ENCODE measurements around the gene CUL5. TPM values are rescaled to one million over a fixed set of nuclear protein-coding genes. Genes with fewer than 3 reads are reported as not detected.

The CUL5 gene
- total and polyA plus RNA-seq, 2 experiments from 2014 or later: 32.5 to 58.1 TPM

DNA sequence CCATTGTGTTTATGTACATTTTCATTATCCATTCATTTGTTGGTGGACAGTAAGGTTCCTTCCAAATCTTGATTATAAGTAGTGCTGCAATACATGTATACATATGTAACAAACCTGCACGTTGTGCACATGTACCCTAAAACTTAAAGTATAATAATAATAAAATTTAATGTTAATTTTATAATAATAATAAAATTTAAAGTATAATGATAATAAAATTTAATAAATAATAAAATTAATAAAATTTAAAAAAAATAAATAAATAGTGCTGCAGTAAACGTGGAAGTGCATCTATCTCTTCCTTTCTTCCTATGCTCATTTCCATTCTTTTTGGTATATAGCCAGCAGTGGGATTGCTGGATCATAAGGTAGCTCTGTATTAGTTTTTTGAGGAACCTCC, 54.7 kb downstream of the CUL5 start:
- Histone ChIP-seq H3K4me1 (ENCODE audit: low read depth) (no peaks in the 10 kb centered on the region), H3K9me3 (ENCODE audit: low read depth) (no peaks in the 10 kb centered on the region), H3K36me3 (peaks cover 36% of the 10 kb centered on the region), H3K27me3 (no peaks in the 10 kb centered on the region), H3K4me3 (no peak overlapping the region), H3K27ac (no peak overlapping the region)
- DNase-seq (ENCODE audit: low read depth in 1 of 2, low spot score in 1 of 2): no peak
- TF ChIP-seq, protein P1, sequence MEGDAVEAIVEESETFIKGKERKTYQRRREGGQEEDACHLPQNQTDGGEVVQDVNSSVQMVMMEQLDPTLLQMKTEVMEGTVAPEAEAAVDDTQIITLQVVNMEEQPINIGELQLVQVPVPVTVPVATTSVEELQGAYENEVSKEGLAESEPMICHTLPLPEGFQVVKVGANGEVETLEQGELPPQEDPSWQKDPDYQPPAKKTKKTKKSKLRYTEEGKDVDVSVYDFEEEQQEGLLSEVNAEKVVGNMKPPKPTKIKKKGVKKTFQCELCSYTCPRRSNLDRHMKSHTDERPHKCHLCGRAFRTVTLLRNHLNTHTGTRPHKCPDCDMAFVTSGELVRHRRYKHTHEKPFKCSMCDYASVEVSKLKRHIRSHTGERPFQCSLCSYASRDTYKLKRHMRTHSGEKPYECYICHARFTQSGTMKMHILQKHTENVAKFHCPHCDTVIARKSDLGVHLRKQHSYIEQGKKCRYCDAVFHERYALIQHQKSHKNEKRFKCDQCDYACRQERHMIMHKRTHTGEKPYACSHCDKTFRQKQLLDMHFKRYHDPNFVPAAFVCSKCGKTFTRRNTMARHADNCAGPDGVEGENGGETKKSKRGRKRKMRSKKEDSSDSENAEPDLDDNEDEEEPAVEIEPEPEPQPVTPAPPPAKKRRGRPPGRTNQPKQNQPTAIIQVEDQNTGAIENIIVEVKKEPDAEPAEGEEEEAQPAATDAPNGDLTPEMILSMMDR (IDR thresholded peaks at IDR 0.05; ENCODE audit: low read depth, low read length): no peak

DNA sequence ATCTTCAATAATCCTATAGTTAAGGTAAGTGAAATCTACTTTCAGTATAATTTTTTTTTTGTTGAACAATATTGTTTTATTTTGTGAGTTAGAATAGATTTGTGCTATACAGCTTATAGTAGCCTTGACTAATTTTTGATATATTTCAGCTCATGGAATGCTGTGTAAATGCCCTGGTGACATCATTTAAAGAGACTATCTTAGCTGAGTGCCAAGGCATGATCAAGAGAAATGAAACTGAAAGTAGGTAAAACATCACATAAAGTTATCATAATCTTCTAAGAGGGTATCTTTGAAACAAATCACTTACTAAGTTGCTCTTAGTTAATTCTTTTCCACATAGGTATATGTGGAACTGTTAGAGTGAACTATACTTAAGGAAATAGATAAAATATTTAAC, 61.2 kb downstream of the CUL5 start:
- H3K27me3 ChIP-seq: no peaks in the 10 kb centered on the region
- H3K4me3 ChIP-seq: no peak overlapping the region
- no peaks in the 10 kb centered on the region for H3K4me1 ChIP-seq (ENCODE audit: low read depth)
- TF ChIP-seq, protein P1 (IDR thresholded peaks at IDR 0.05; ENCODE audit: low read depth, low read length): no peak
- H3K27ac ChIP-seq: no peak overlapping the region
- H3K9me3 ChIP-seq (ENCODE audit: low read depth): no peaks in the 10 kb centered on the region
- DNase-seq (ENCODE audit: low read depth in 1 of 2, low spot score in 1 of 2): peak in 1 of 2 donors; percentile 43
- H3K36me3 ChIP-seq: peaks cover 29% of the 10 kb centered on the region

DNA sequence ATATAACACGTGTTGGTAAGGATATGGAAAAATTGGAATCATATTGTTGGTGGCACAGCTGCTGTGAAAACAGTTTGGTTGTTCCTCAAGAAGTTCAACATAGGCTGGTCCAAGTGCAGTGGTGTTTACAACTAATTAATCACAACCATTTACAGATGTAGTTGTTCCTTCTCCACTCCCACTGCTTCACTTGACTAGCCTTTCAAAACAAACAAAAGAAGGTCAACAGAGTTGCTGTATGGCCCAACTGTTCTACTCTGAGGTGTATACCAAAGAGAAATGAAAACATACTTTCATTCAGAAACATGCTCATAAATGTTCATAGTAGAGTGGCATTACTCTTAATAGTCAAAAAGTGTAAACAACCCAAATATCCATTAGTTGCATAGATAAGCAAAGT, 76.1 kb downstream of the CUL5 start:
- no peak overlapping the region for H3K27ac ChIP-seq
- no peaks in the 10 kb centered on the region for H3K9me3 ChIP-seq (ENCODE audit: low read depth)
- peaks cover 14% of the 10 kb centered on the region for H3K36me3 ChIP-seq
- DNase-seq (ENCODE audit: low read depth in 1 of 2, low spot score in 1 of 2): no peak
- no peaks in the 10 kb centered on the region for H3K4me1 ChIP-seq (ENCODE audit: low read depth)
- no peaks in the 10 kb centered on the region for H3K27me3 ChIP-seq
- H3K4me3 ChIP-seq: no peak overlapping the region
- TF ChIP-seq, protein P1 (IDR thresholded peaks at IDR 0.05; ENCODE audit: low read depth, low read length): no peak

DNA sequence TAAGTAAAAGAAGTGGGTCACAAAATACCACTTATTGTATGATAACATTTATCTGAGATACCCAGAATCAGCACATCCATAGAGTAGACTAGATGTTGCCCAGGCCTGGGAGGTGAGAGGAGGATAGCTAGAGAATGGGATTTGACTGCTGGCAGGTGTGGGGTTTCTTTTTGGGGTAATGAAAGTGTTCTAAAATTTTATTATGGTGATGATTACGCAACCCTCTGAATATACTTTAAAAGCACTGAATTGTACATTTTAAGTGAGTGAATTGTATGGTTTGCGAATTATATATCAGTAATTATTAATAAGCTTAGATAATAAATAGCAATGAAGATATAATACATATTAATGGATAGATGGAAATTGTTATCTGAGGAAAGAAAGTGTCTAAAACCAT, 77.0 kb downstream of the CUL5 start:
- Histone ChIP-seq H3K36me3 (peaks cover 14% of the 10 kb centered on the region), H3K9me3 (ENCODE audit: low read depth) (no peaks in the 10 kb centered on the region), H3K27me3 (no peaks in the 10 kb centered on the region), H3K4me3 (no peak overlapping the region), H3K4me1 (ENCODE audit: low read depth) (no peaks in the 10 kb centered on the region), H3K27ac (no peak overlapping the region)
- TF ChIP-seq, protein P1 (IDR thresholded peaks at IDR 0.05; ENCODE audit: low read depth, low read length): no peak
- no peak for DNase-seq (ENCODE audit: low read depth in 1 of 2, low spot score in 1 of 2)

DNA sequence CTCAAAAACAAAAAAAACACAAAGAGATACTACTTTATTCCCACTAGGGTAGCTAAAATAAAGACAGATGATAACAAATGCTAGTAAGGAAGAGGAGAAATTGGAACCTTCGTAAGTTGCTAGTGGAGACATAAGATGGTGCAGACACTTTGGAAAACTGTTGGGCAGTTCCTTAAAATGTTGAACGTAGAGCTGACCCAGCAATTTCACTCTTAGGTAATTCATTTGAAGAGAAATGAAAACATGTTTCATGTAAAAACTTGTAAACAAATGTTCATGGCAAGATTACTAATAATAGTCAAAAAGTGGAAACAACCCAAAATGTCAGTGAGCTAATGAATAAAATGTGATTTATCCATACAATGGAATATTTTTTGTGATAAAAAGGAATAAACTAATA, 83.4 kb downstream of the CUL5 start:
- no peak overlapping the region for H3K27ac ChIP-seq
- H3K4me1 ChIP-seq (ENCODE audit: low read depth): no peaks in the 10 kb centered on the region
- no peaks in the 10 kb centered on the region for H3K27me3 ChIP-seq
- peaks cover 31% of the 10 kb centered on the region for H3K36me3 ChIP-seq
- no peak for DNase-seq (ENCODE audit: low read depth in 1 of 2, low spot score in 1 of 2)
- no peaks in the 10 kb centered on the region for H3K9me3 ChIP-seq (ENCODE audit: low read depth)
- TF ChIP-seq, protein P1 (IDR thresholded peaks at IDR 0.05; ENCODE audit: low read depth, low read length): no peak
- no peak overlapping the region for H3K4me3 ChIP-seq

Measured in cardiac muscle cell (in vitro differentiated cells and primary cell).